ENCODE measurements around the gene DRAP1.
A peak's percentile ranks its signal among the peaks of the same experiment; 100 is the strongest.

The DRAP1 gene

GRCh38 chr11:65952052-65952521 is 32.9 kb downstream of the DRAP1 start:
- H3K36me3 Mint-ChIP-seq = no peaks in the 10 kb centered on the region
- ATAC-seq = no peak
- H3K4me3 Mint-ChIP-seq = no peak overlapping the region
- DNase-seq (ENCODE audit: low spot score in 2 of 2) = no peak
- no peak overlapping the region for H3K27ac Mint-ChIP-seq
- H3K9me3 Mint-ChIP-seq = no peaks in the 10 kb centered on the region
- peaks cover 6% of the 10 kb centered on the region for H3K4me1 Mint-ChIP-seq

GRCh38 chr11:65953471-65953870 is 34.2 kb downstream of the DRAP1 start:
- no peak overlapping the region for H3K27ac Mint-ChIP-seq

DNA sequence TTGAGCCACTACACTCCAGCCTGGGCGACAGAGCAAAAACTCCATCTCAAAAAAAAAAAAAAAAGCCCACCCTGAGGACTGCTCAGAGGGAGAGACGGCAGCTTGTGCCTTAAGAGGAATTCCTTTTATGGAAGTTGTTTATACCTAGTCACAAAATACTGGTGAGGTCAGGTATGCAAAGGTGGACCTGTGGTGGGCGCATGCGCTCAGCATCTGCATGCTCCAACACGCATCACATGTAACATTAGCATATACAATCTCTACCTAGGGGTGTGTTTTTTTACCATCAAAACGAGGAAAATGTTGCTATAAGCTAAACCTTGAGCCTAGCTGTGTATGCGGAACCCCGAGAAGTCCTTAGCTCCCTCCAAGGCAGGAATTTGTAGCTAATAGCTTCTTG is 35.5 kb downstream of the DRAP1 start:
- ATAC-seq (no peak), DNase-seq (ENCODE audit: low spot score in 2 of 2) (no peak)
- no peaks in the 10 kb centered on the region for H3K36me3 Mint-ChIP-seq
- H3K9me3 Mint-ChIP-seq = no peaks in the 10 kb centered on the region
- H3K27ac Mint-ChIP-seq = no peak overlapping the region
- H3K4me1 Mint-ChIP-seq = peaks cover 14% of the 10 kb centered on the region
- no peak overlapping the region for H3K4me3 Mint-ChIP-seq

More at GRCh38 chr11:65953471-65953870, 34.2 kb downstream of the DRAP1 start:
- DNase-seq (ENCODE audit: low spot score in 2 of 2) = no peak
- Mint-ChIP-seq H3K4me3 (no peak overlapping the region), H3K4me1 (peaks cover 14% of the 10 kb centered on the region), H3K9me3 (no peaks in the 10 kb centered on the region), H3K36me3 (no peaks in the 10 kb centered on the region)
- no peak for ATAC-seq

DNA sequence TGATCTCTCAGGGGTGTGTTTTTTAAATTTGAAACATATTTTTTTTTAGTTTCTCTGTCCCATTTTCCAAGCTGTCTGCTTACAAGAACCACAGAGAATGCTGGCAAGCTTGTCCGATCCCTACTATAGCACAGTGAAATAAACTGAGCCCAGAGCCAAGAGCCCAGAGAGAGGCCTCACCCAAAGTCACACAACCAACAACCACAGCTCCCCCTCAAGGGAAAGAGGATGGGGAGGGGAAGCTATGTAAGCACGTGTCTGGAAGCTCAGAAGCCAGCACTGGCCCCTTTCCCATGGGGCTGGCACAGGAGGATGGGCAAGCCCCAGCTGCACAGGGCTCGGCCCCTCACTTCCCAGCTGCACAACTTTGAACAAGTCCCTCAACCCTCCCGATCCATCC is 39.1 kb downstream of the DRAP1 start:
- Mint-ChIP-seq H3K36me3 (peaks cover 21% of the 10 kb centered on the region), H3K9me3 (no peaks in the 10 kb centered on the region), H3K27ac (no peak overlapping the region), H3K4me3 (no peak overlapping the region), H3K4me1 (peaks cover 39% of the 10 kb centered on the region)
- ATAC-seq (no peak), DNase-seq (ENCODE audit: low spot score in 2 of 2) (no peak)

GRCh38 chr11:65958774-65959420 is 39.7 kb downstream of the DRAP1 start:
- Mint-ChIP-seq H3K9me3 (no peaks in the 10 kb centered on the region), H3K4me3 (no peak overlapping the region), H3K36me3 (peaks cover 27% of the 10 kb centered on the region), H3K27ac (no peak overlapping the region), H3K4me1 (peaks cover 45% of the 10 kb centered on the region)
- DNase-seq (ENCODE audit: low spot score in 2 of 2) (no peak), ATAC-seq (no peak)

- ATAC-seq (peak; percentile 1), DNase-seq (ENCODE audit: low spot score in 2 of 2) (no peak)
- Mint-ChIP-seq H3K4me3 (peak overlapping the region; percentile 89), H3K27ac (peak overlapping the region; percentile 98), H3K36me3 (peaks cover 46% of the 10 kb centered on the region), H3K9me3 (no peaks in the 10 kb centered on the region), H3K4me1 (peaks cover 56% of the 10 kb centered on the region)
Measured at GRCh38 chr11:65960824-65961266, 41.6 kb downstream of the DRAP1 start.

DNA sequence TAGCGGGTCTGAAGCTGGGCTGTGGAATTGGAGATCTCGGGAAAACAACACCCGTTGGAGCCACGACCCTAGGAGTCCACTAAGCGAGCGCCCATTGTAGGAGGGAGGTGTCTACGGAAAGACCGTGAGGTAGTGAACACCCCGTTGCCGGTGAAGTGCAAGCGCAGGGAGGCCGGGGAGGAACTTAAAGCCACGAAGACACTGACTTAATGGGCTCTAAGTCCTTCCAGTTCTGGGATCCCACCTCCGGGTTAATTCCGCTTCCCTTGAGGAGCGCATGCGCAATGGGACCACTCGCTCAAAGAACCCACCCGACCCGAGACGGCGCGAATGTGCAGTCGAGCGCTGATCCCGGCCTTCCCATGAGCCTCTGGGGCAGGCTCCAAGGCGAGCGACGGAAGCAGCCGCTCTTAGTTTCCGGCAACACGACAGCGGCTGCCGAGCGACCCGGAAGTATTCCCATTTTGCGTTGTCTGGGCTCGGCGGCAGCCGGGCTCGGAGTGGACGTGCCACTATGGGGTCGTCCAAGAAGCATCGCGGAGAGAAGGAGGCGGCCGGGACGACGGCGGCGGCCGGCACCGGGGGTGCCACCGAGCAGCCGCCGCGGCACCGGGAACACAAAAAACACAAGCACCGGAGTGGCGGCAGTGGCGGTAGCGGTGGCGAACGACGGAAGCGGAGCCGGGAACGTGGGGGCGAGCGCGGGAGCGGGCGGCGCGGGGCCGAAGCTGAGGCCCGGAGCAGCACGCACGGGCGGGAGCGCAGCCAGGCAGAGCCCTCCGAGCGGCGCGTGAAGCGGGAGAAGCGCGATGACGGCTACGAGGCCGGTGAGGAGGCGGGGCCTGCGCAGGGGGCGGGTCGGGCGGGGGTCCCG is 42.3 kb downstream of the DRAP1 start, which contains the start of gene SART1:
TSS of gene SART1 (plus strand) at position 468 of the 874 bp plus-strand sequence. CDS start at position 515, 47 bp downstream.
- Mint-ChIP-seq H3K4me1 (peaks cover 58% of the 10 kb centered on the region), H3K9me3 (no peaks in the 10 kb centered on the region), H3K4me3 (peak within 1 kb of the TSS; percentile 89), H3K27ac (peak within 1 kb of the TSS; percentile 98), H3K36me3 (peaks cover 53% of the 10 kb centered on the region)
- ATAC-seq (peak; percentile 96), DNase-seq (ENCODE audit: low spot score in 2 of 2) (peak; percentile 82 to 97)

DNA sequence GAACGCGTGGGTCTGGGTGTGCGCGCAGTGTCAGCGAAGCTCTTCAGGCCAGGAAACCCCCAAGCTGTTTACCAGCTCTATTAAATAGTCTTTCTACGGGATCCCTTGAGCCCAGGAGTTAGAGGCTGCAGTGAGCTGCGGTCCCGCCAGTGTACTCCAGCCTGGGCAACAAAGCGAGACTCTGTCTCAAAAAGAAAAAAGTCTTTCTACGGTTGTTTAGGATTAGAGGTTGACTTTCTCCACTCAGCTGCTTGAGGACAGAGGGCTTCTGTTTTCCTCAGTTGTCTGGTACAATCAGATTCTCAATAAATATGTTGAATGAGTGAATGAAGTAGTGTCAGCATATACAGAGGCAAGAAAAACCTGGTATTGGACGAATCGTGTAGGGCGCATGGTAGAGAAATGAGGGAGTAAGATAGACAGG is 42.9 kb downstream of the DRAP1 start:
- DNase-seq (ENCODE audit: low spot score in 2 of 2) (no peak), ATAC-seq (peak; percentile 19)
- peak overlapping the region; percentile 89 for H3K4me3 Mint-ChIP-seq
- H3K36me3 Mint-ChIP-seq = peaks cover 59% of the 10 kb centered on the region
- H3K4me1 Mint-ChIP-seq = peaks cover 51% of the 10 kb centered on the region
- no peaks in the 10 kb centered on the region for H3K9me3 Mint-ChIP-seq
- peak overlapping the region; percentile 98 for H3K27ac Mint-ChIP-seq

- ATAC-seq (no peak), DNase-seq (ENCODE audit: low spot score in 2 of 2) (no peak)
- Mint-ChIP-seq H3K4me1 (peaks cover 55% of the 10 kb centered on the region), H3K27ac (peak overlapping the region; percentile 76), H3K9me3 (no peaks in the 10 kb centered on the region), H3K36me3 (peaks cover 87% of the 10 kb centered on the region), H3K4me3 (no peak overlapping the region)
Measured at GRCh38 chr11:65964906-65965305, 45.7 kb downstream of the DRAP1 start.

DNA sequence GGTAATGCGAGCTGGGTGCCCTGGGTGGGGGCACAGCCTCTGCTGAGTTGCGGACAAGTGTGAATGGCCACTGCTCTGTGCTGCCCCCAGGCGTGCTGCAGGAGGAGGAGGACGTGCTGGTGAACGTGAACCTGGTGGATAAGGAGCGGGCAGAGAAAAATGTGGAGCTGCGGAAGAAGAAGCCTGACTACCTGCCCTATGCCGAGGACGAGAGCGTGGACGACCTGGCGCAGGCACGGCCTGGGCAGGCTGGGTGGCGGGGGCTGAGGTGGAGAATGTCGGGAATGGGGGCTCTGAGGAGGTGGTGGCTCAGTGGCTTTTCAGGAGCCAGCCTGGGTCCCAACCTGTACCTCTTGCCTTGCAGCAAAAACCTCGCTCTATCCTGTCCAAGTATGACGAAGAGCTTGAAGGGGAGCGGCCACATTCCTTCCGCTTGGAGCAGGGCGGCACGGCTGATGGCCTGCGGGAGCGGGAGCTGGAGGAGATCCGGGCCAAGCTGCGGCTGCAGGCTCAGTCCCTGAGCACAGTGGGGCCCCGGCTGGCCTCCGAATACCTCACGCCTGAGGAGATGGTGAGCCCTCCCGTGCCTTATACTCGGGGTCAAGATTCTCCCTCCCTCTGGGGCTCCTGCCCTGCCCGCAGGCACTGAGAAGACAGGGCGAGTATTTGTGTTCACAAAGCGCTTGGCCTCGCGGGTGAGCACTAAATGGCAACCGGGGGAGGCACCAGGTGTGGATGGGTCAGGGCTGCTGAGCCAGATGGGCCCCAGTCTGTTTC is 46.9 kb downstream of the DRAP1 start:
- H3K9me3 Mint-ChIP-seq = no peaks in the 10 kb centered on the region
- DNase-seq (ENCODE audit: low spot score in 2 of 2) (no peak), ATAC-seq (no peak)
- H3K4me3 Mint-ChIP-seq = no peak overlapping the region
- peaks cover 56% of the 10 kb centered on the region for H3K4me1 Mint-ChIP-seq
- H3K27ac Mint-ChIP-seq = peak overlapping the region; percentile 76
- peaks cover 92% of the 10 kb centered on the region for H3K36me3 Mint-ChIP-seq

DNA sequence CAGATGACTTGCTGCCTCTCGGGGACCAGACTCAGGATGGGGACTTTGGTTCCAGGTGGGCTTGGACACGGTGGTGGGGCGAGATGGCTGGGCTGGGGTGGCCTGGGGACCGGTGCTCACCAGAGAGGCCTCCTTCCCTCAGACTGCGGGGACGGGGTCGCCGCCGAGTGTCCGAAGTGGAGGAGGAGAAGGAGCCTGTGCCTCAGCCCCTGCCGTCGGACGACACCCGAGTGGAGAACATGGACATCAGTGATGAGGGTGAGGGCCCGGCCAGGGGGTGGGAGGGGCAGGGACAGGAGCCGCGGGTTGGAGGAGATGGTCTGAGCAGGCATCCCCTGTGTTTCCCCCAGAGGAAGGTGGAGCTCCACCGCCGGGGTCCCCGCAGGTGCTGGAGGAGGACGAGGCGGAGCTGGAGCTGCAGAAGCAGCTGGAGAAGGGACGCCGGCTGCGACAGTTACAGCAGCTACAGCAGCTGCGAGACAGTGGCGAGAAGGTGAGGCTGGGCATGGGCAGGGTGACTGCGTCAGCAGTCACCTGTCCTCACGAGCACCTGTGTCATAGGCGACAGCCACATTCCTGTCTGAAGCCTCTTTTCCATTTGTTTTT is 48.2 kb downstream of the DRAP1 start:
- Mint-ChIP-seq H3K27ac (no peak overlapping the region), H3K9me3 (no peaks in the 10 kb centered on the region), H3K4me3 (no peak overlapping the region), H3K36me3 (peaks cover 90% of the 10 kb centered on the region), H3K4me1 (peaks cover 45% of the 10 kb centered on the region)
- ATAC-seq (peak; percentile 19), DNase-seq (ENCODE audit: low spot score in 2 of 2) (no peak)

DNA sequence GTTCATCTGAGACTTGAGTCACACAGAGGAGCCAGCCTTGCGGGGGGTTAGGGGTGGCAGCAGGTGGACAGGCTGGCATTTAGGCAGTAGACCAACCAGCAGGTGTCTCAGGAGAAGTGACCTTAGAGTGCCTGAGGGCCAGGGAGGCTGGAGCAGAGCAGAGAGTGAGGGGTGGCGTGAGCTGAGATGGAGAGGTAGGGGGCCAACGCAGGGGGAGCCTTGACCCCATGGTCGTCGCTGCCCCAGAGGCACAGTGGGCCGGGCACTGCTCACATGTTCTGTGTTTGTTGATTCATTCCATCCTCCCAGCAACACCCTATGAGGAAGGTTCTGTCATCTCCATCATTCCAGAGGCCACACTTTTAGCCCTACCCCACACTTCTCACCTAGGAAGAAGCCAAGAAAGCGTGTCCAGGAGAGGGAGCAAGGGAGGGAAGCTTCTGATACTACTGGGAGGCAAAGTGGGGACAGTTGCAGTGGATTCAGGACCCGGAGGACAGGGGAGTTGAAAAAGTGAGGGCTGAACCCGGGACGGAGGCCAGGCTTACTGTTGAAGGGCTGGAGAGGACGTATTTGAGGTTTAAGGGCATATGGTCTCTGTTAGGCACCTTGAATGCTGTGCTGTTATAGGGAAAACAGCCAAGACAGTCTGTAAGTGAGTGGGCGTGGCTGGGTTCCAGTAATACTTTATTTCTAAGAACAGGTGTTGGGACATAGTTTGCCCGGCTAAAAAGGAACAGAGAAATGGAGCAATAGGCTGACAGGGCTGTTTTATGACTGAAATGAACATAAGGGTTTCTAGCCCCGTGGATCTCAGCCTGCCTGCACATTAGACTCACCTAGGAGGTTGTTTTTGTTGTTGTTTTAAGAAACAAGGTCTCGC is 49.6 kb downstream of the DRAP1 start:
- Mint-ChIP-seq H3K36me3 (peaks cover 90% of the 10 kb centered on the region), H3K27ac (peak overlapping the region; percentile 35), H3K4me3 (no peak overlapping the region), H3K9me3 (no peaks in the 10 kb centered on the region), H3K4me1 (peaks cover 31% of the 10 kb centered on the region)
- ATAC-seq = no peak
- no peak for DNase-seq (ENCODE audit: low spot score in 2 of 2)
